H1 (cell line): Measurements from ENCODE around the gene SNAP29. TPM values are rescaled to one million over a fixed set of nuclear protein-coding genes. Genes with fewer than 3 reads are reported as not detected.

Experiments used
- CTCF ChIA-PET: fragments of 300-600 bp; sonication (Branson Sonifier 250); formaldehyde crosslinking; loops from one replicate; lab custom pipeline; 2021; ENCODE audit not compliant: partially characterized antibody; lab: Charles Lee
- POLR2A ChIA-PET: fragments of 300-600 bp; sonication (Branson Sonifier 250); formaldehyde crosslinking; loops from one replicate; lab custom pipeline; 2021; ENCODE audit warnings: inconsistent platforms; ENCODE audit not compliant: partially characterized antibody; lab: Charles Lee
- DNase-seq, 2 experiments: peaks; one replicate each; pipeline versions ENCODE4 v3.0.0 to v3.0.0-alpha.2; 2010 to 2022; ENCODE audit warnings: low spot score in 2 of 2, low read depth in 1 of 2, mixed read lengths in 1 of 2
- FAIRE-seq: peaks from 2 replicates; lab custom pipeline; 2011; peaks lifted over from hg19 to GRCh38; lab: Jason Lieb, UNC
- H2AFZ ChIP-seq: 2 replicates; pipeline ENCODE4 v1.8.1; 2012; ENCODE audit warnings: low read length, inconsistent platforms
- H2AK5ac ChIP-seq: 2 replicates; pipeline ENCODE4 v1.6.1; 2013; ENCODE audit warnings: low read depth, low read length
- H2BK120ac ChIP-seq: replicated peaks from 2 replicates; pipeline ENCODE3; 2013; ENCODE audit warnings: low read depth, low read length, inconsistent platforms
- H2BK12ac ChIP-seq: 2 replicates; pipeline ENCODE4 v1.6.1; 2013; ENCODE audit warnings: low read depth, low read length
- H2BK15ac ChIP-seq: 2 replicates; pipeline ENCODE4 v1.6.1; 2013; ENCODE audit warnings: low read length
- H2BK20ac ChIP-seq: 2 replicates; pipeline ENCODE4 v1.6.1; 2013; ENCODE audit warnings: low read length
- H2BK5ac ChIP-seq: 2 replicates; pipeline ENCODE4 v1.6.1; 2013; ENCODE audit warnings: low read depth, low read length
- H3K14ac ChIP-seq: 2 replicates; pipeline ENCODE4 v1.6.1; 2013; ENCODE audit warnings: inconsistent platforms; ENCODE audit not compliant: insufficient read length
- H3K18ac ChIP-seq: 2 replicates; pipeline ENCODE4 v1.6.1; 2013; ENCODE audit warnings: low read length; ENCODE audit errors: extremely low read depth
- H3K23ac ChIP-seq: 2 replicates; pipeline ENCODE4 v1.6.1; 2013; ENCODE audit warnings: inconsistent platforms; ENCODE audit not compliant: insufficient read length
- H3K23me2 ChIP-seq: 2 replicates; pipeline ENCODE4 v1.6.1; 2013; ENCODE audit warnings: low read depth, low read length
- H3K27ac ChIP-seq: 2 replicates; pipeline ENCODE4 v1.6.1; 2011; ENCODE audit warnings: low read depth, low read length, inconsistent platforms
- H3K27me3 ChIP-seq, 4 experiments: replicated peaks in 1 of 4; 1 replicate in 1 of 4; 2 replicates in 3 of 4; pipeline versions ENCODE4 v1.6.1 to v1.8.1; 2011 to 2013; ENCODE audit warnings: low read length in 3 of 4, mild to moderate bottlenecking in 3 of 4, inconsistent platforms in 2 of 4, mixed read lengths in 2 of 4, moderate library complexity in 1 of 4; ENCODE audit not compliant: control insufficient read depth in 3 of 4, insufficient read depth in 3 of 4; ENCODE audit errors: extremely low read depth in 1 of 4
- H3K36me3 ChIP-seq, 4 experiments: 2 replicates each; pipeline versions ENCODE4 v1.6.1 to v1.8.1; 2011 to 2013; ENCODE audit warnings: mild to moderate bottlenecking in 4 of 4, low read length in 3 of 4, moderate library complexity in 2 of 4, control low read depth in 1 of 4, inconsistent platforms in 1 of 4; ENCODE audit not compliant: insufficient read depth in 4 of 4, control insufficient read depth in 2 of 4
- H3K4ac ChIP-seq: replicated peaks from 2 replicates; pipeline ENCODE3; 2013; ENCODE audit warnings: low read length, low read depth, mixed read lengths, inconsistent platforms; ENCODE audit not compliant: insufficient read length
- H3K4me1 ChIP-seq, 4 experiments: replicated peaks in 1 of 4; 1 replicate in 1 of 4; 2 replicates in 3 of 4; pipeline versions ENCODE4 v1.6.1 to v1.8.1; 2011 to 2013; ENCODE audit warnings: low read length in 3 of 4, inconsistent platforms in 2 of 4, mixed read lengths in 1 of 4; ENCODE audit not compliant: insufficient read depth in 4 of 4, control insufficient read depth in 3 of 4
- H3K4me2 ChIP-seq, 2 experiments: 2 replicates each; pipeline versions ENCODE4 v1.6.1 to v1.8.1; 2011 to 2013; ENCODE audit warnings: low read depth in 2 of 2, low read length in 2 of 2, control low read depth in 1 of 2, inconsistent platforms in 1 of 2, mild to moderate bottlenecking in 1 of 2; ENCODE audit not compliant: insufficient read depth in 1 of 2
- H3K4me3 ChIP-seq, 4 experiments: fragments of 200-600, 300-600 bp in 1 of 4; sonication (generic), shearing (Covaris generic), sonication (Bioruptor Twin) in 1 of 4; 2 replicates each; pipeline versions ENCODE4 v1.5.1 to v1.8.1; 2011 to 2016; ENCODE audit warnings: low read length in 4 of 4, low read depth in 3 of 4, control low read depth in 2 of 4, inconsistent platforms in 2 of 4, mild to moderate bottlenecking in 2 of 4, mixed read lengths in 1 of 4, moderate library complexity in 1 of 4; ENCODE audit not compliant: insufficient read depth in 2 of 4; ENCODE audit errors: extremely low read depth in 1 of 4
- H3K56ac ChIP-seq: replicated peaks from 2 replicates; pipeline ENCODE3; 2013; ENCODE audit warnings: low read depth, mild to moderate bottlenecking, mixed read lengths, low read length, inconsistent platforms; ENCODE audit not compliant: insufficient read length
- H3K79me1 ChIP-seq: 2 replicates; pipeline ENCODE4 v1.6.1; 2013; ENCODE audit warnings: low read depth, low read length, control low read depth
- H3K79me2 ChIP-seq, 2 experiments: 2 replicates each; pipeline versions ENCODE4 v1.6.1 to v1.8.1; 2012 to 2013; ENCODE audit warnings: low read length in 2 of 2, mild to moderate bottlenecking in 2 of 2, inconsistent platforms in 1 of 2; ENCODE audit not compliant: insufficient read depth in 2 of 2, control insufficient read depth in 1 of 2
- H3K9ac ChIP-seq, 4 experiments: replicated peaks in 1 of 4; 1 replicate in 1 of 4; 2 replicates in 3 of 4; pipeline versions ENCODE4 v1.6.1 to v1.8.1; 2011 to 2013; ENCODE audit warnings: low read depth in 3 of 4, low read length in 3 of 4, control low read depth in 2 of 4, mild to moderate bottlenecking in 2 of 4, moderate library complexity in 2 of 4, inconsistent platforms in 1 of 4; ENCODE audit errors: extremely low read depth in 1 of 4
- H3K9me3 ChIP-seq, 2 experiments: 2 replicates each; pipeline versions ENCODE4 v1.6.1 to v1.8.1; 2012 to 2013; ENCODE audit warnings: mild to moderate bottlenecking in 2 of 2, moderate library complexity in 2 of 2, control low read depth in 1 of 2, inconsistent platforms in 1 of 2, low read depth in 1 of 2, low read length in 1 of 2, mixed read lengths in 1 of 2; ENCODE audit not compliant: insufficient read depth in 2 of 2
- H4K20me1 ChIP-seq, 2 experiments: replicated peaks in 1 of 2; 2 replicates each; pipeline versions ENCODE3 to v1.8.1; 2011 to 2013; ENCODE audit warnings: inconsistent platforms in 2 of 2, low read length in 2 of 2, mild to moderate bottlenecking in 1 of 2; ENCODE audit not compliant: insufficient read depth in 2 of 2, control insufficient read depth in 1 of 2
- H4K5ac ChIP-seq: 2 replicates; pipeline ENCODE4 v1.6.1; 2013; ENCODE audit warnings: low read length, low read depth, mixed read lengths, inconsistent platforms; ENCODE audit not compliant: insufficient read length
- H4K8ac ChIP-seq: 2 replicates; pipeline ENCODE4 v1.8.0; 2013; ENCODE audit warnings: mild to moderate bottlenecking, moderate library complexity, low read length, inconsistent platforms; ENCODE audit not compliant: insufficient read depth; ENCODE audit errors: extremely low read depth
- H4K91ac ChIP-seq: replicated peaks from 2 replicates; pipeline ENCODE3; 2013; ENCODE audit warnings: low read length, mixed read lengths, inconsistent platforms; ENCODE audit not compliant: insufficient read length
- BACH1 ChIP-seq: IDR thresholded peaks from 2 replicates; pipeline ENCODE4 v1.6.1; 2012; ENCODE audit warnings: low read length, improper control_type of control experiment
- CHD1 ChIP-seq: IDR thresholded peaks from 2 replicates; pipeline ENCODE4 v1.6.1; 2012; ENCODE audit warnings: low read depth, low read length, improper control_type of control experiment
- CTCF ChIP-seq, 3 experiments: IDR thresholded peaks; 1 replicate in 2 of 3; 2 replicates in 1 of 3; pipeline versions ENCODE4 v1.5.1 to v1.6.1; 2011; ENCODE audit warnings: low read length in 3 of 3, mild to moderate bottlenecking in 3 of 3, inconsistent platforms in 2 of 3, low read depth in 1 of 3, moderate library complexity in 1 of 3; ENCODE audit not compliant: insufficient read depth in 1 of 3; ENCODE audit errors: control extremely low read depth in 1 of 3
- GABPA ChIP-seq: IDR thresholded peaks from 2 replicates; pipeline ENCODE4 v1.6.1; 2011; ENCODE audit warnings: mild to moderate bottlenecking, low read length, moderate library complexity, borderline replicate concordance; ENCODE audit not compliant: insufficient read depth
- GTF2F1 ChIP-seq: IDR thresholded peaks from 2 replicates; pipeline ENCODE4 v1.6.1; 2012; ENCODE audit warnings: low read depth, low read length, improper control_type of control experiment, borderline replicate concordance
- JUN ChIP-seq: IDR thresholded peaks from 2 replicates; pipeline ENCODE4 v1.6.1; 2011; ENCODE audit warnings: low read depth, mild to moderate bottlenecking, improper control_type of control experiment, low read length
- RFX5 ChIP-seq: IDR thresholded peaks from 2 replicates; pipeline ENCODE4 v1.6.1; 2011; ENCODE audit warnings: low read depth, low read length, improper control_type of control experiment, borderline replicate concordance
- SAP30 ChIP-seq: fragments of 300-600 bp; sonication (generic); IDR thresholded peaks from 2 replicates; pipeline ENCODE4 v1.7.1; 2012; ENCODE audit warnings: low read length, moderate library complexity, mild to moderate bottlenecking, inconsistent platforms; ENCODE audit not compliant: insufficient read depth, insufficient replicate concordance
- SP4 ChIP-seq: IDR thresholded peaks from 2 replicates; pipeline ENCODE4 v1.6.1; 2012; ENCODE audit warnings: low read length, inconsistent platforms
- TAF7 ChIP-seq: optimal IDR thresholded peaks from 2 replicates; pipeline ENCODE3; 2011; ENCODE audit warnings: low read depth, mild to moderate bottlenecking, inconsistent platforms, low read length, moderate library complexity, borderline replicate concordance
- ZNF274 ChIP-seq: IDR thresholded peaks from 2 replicates; pipeline ENCODE4 v1.7.0; 2012; ENCODE audit warnings: low read length, borderline replicate concordance; ENCODE audit errors: extremely low read depth
- WGBS, 2 experiments: shearing (Covaris generic) in 1 of 2; methylation state at CpG; one replicate each; pipeline versions ENCODE4 v1.1.6 to v1.1.7; 2013 to 2015; ENCODE audit warnings: low lambda C conversion rate in 2 of 2, mixed read lengths in 2 of 2, inconsistent platforms in 1 of 2, low coverage in 1 of 2, missing lambda C conversion rate in 1 of 2; ENCODE audit not compliant: insufficient replicate concordance in 2 of 2, insufficient coverage in 1 of 2, insufficient read length in 1 of 2; ENCODE audit errors: extremely low coverage in 1 of 2, missing lambda C conversion rate in 1 of 2; 5-methylcytosine and 5-hydroxymethylcytosine counted together
- polyA plus RNA-seq, 7 experiments: library from polyadenylated mRNA; depleted of rRNA in 3 of 7; stranded (reverse) in 5 of 7; unstranded in 2 of 7; fragments of >200 nt in 5 of 7; fragments of 200-250 nt in 2 of 7; gene quantifications; 1 replicate in 5 of 7; 2 replicates in 1 of 7; 4 replicates in 1 of 7; pipeline versions ENCODE4 v1.2.1 to v1.2.3, GENCODE V29; 2011 to 2013; ENCODE audit warnings: missing spikeins in 2 of 7, mixed read lengths in 2 of 7
- total RNA-seq: library from RNA; stranded (reverse); fragmentation: NEBNext Ultra II Directional; extraction: Animal tissue kit (Norgen Biotek cat#: 25700); gene quantifications from 2 replicates; pipeline ENCODE4 v1.2.1, GENCODE V29; 2021

Gene SNAP29
- total and polyA plus RNA-seq, 2 of the 8 experiments (the other 6 are each of a cell fraction or from before 2014, with no cell fraction given): 11.8 to 15.0 TPM

DNA sequence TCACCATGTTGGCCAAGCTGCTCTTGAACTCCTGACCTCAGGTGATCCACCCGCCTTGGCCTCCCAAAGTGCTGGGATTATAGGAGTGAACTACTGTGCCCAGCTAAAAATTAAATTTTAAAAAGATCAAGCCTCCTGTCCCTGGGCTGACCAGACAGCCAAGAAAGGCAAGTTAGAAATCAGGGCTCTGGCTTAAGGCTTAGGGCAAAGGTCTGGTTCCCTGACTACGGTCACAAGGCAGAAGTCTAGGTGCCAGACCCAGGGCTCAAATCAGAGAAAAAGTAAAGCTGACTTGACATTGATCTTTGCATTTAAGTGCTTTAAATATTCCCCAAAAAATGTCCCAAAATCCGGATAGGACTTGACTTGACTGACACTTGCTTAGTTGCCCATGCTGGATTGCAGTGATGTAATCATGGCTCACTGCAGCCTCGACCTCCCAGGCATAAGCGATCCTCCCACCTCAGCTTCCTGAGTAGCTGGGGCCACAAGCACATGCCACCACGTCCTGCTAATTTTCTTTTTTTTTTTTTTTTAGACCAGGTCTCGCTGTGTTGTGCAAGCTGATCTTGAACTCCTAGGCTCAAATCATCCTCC, 41.1 kb downstream of the SNAP29 start:
- Histone ChIP-seq H2BK120ac (no peak overlapping the region), H2AK5ac (no peak overlapping the region), H4K20me1 (no peaks in the 10 kb centered on the region), H2BK20ac (no peak overlapping the region), H4K5ac (no peak overlapping the region), H3K23ac (no peak overlapping the region), H4K91ac (no peak overlapping the region), H2BK5ac (no peak overlapping the region), H3K9ac (no peak overlapping the region), H3K18ac (no peak overlapping the region), H3K36me3 (no peaks in the 10 kb centered on the region), H3K27ac (no peak overlapping the region), H3K27me3 (no peaks in the 10 kb centered on the region; a peak in 1 of 7 replicates), H2AFZ (no peak overlapping the region), H3K14ac (no peak overlapping the region), H3K4ac (no peak overlapping the region), H3K4me2 (no peak overlapping the region), H2BK15ac (no peak overlapping the region), H4K8ac (no peak overlapping the region), H2BK12ac (no peak overlapping the region), H3K56ac (no peak overlapping the region), H3K79me1 (no peaks in the 10 kb centered on the region), H3K79me2 (no peaks in the 10 kb centered on the region), H3K9me3 (no peaks in the 10 kb centered on the region), H3K4me1 (no peaks in the 10 kb centered on the region), H3K4me3 (no peak overlapping the region), H3K23me2 (no peaks in the 10 kb centered on the region)
- no peak for DNase-seq
- 73% methylated on average over 7 of the region's 7 CpGs; no CpG with 5 or more reads in 1 of the 2 experiments for WGBS, 2 experiments
- CTCF ChIA-PET: interaction anchor here (0.9 to 1.2 kb wide), 3 partner anchors 9 to 20 kb away, joined by 3 read pairs; no protein-coding TSS in a partner anchor
- POLR2A ChIA-PET: interaction anchor here (1.2 kb wide), 1 partner anchor 15 kb away, joined by 3 read pairs; no protein-coding TSS in a partner anchor
- TF ChIP-seq CHD1: no peak
- no peak for TF ChIP-seq JUN
- no peak for TF ChIP-seq RFX5
- no peak for TF ChIP-seq TAF7
- no peak for TF ChIP-seq GABPA
- TF ChIP-seq SAP30: no peak
- TF ChIP-seq BACH1: no peak
- no peak for TF ChIP-seq CTCF (IDR thresholded peaks at IDR 0.05; ENCODE audit: control extremely low read depth in 1 of 3, insufficient read depth in 1 of 3, low read depth in 1 of 3, low read length in 3 of 3)
- TF ChIP-seq SP4: no peak
- TF ChIP-seq GTF2F1: no peak
- TF ChIP-seq ZNF274: no peak
- TF ChIP-seq, all 59 proteins: peak for 0
- FAIRE-seq: no peak
